Measurements from ENCODE around the gene RAPGEF2. TPM values are rescaled to one million over a fixed set of nuclear protein-coding genes. Genes with fewer than 3 reads are reported as not detected.

The RAPGEF2 gene
- total RNA-seq, 1 experiment from 2014 or later, result 17.6 TPM

DNA sequence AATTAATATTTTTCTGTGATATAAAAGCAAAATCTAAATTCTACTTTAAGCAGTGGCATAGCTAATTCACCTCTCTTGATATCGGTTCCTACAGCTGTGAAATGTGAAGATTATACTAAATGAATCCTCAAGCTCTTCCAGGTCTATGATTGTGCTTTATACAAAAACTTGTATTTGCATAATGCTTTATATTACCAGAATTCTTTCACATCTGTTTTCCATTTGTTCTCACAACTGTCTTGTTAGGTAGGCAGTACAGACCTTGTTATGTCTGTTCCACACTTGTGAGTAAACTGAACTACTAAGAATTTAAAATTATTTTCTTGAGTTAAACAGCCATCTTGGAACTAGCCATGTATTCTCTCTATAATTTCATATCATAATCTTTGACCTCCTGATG is 184.9 kb downstream of the RAPGEF2 start:
- ChIA-PET POLR2A (no interaction called here), CTCF (no interaction called here)
- no peaks in the 10 kb centered on the region for H3K4me1 ChIP-seq (ENCODE audit: control insufficient read depth, insufficient read depth, low read length)
- intact Hi-C loops (cut with micrococcal nuclease; ENCODE audit: unreplicated experiment), result no loop called here
- H3K27me3 ChIP-seq (ENCODE audit: control insufficient read depth, insufficient read depth, low read length), result no peaks in the 10 kb centered on the region
- no peaks in the 10 kb centered on the region for H3K9me3 ChIP-seq (ENCODE audit: control insufficient read depth, insufficient read depth, low read depth, low read length)
- DNase-seq (ENCODE audit: low read depth, low spot score) (no peak), ATAC-seq (no peak)
- H3K4me3 ChIP-seq (ENCODE audit: low read depth in 2 of 2, low read length in 2 of 2), result no peak overlapping the region
- H3K36me3 ChIP-seq (ENCODE audit: control insufficient read depth, insufficient read depth, low read length), result no peaks in the 10 kb centered on the region
- H3K27ac ChIP-seq (ENCODE audit: low read length), result no peak overlapping the region
- BruUV-seq (replicated peaks), result no TSS peak
- in situ Hi-C loops (cut with HindIII; ENCODE audit: low pct_unique_long_range_greater_than_20kb, low sequenced_read_pairs), result no loop called here
- no peak for TF ChIP-seq SIN3A (IDR thresholded peaks at IDR 0.05; ENCODE audit: borderline replicate concordance, insufficient read depth, low read depth, low read length)
- TF ChIP-seq CTCF (IDR thresholded peaks at IDR 0.05), result no peak
- TF ChIP-seq, protein P1, sequence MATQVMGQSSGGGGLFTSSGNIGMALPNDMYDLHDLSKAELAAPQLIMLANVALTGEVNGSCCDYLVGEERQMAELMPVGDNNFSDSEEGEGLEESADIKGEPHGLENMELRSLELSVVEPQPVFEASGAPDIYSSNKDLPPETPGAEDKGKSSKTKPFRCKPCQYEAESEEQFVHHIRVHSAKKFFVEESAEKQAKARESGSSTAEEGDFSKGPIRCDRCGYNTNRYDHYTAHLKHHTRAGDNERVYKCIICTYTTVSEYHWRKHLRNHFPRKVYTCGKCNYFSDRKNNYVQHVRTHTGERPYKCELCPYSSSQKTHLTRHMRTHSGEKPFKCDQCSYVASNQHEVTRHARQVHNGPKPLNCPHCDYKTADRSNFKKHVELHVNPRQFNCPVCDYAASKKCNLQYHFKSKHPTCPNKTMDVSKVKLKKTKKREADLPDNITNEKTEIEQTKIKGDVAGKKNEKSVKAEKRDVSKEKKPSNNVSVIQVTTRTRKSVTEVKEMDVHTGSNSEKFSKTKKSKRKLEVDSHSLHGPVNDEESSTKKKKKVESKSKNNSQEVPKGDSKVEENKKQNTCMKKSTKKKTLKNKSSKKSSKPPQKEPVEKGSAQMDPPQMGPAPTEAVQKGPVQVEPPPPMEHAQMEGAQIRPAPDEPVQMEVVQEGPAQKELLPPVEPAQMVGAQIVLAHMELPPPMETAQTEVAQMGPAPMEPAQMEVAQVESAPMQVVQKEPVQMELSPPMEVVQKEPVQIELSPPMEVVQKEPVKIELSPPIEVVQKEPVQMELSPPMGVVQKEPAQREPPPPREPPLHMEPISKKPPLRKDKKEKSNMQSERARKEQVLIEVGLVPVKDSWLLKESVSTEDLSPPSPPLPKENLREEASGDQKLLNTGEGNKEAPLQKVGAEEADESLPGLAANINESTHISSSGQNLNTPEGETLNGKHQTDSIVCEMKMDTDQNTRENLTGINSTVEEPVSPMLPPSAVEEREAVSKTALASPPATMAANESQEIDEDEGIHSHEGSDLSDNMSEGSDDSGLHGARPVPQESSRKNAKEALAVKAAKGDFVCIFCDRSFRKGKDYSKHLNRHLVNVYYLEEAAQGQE (IDR thresholded peaks at IDR 0.05; ENCODE audit: insufficient read depth in 1 of 2, low read depth in 2 of 2, low read length in 1 of 2), result no peak
- no peak for TF ChIP-seq POLR2AphosphoS5 (IDR thresholded peaks at IDR 0.05; ENCODE audit: low read depth, low read length)
- TF ChIP-seq TCF7L2 (IDR thresholded peaks at IDR 0.05; ENCODE audit: low read depth, low read length), result no peak

GRCh38 chr4:159289682-159290081 is 186.8 kb downstream of the RAPGEF2 start:
- CTCF ChIA-PET, result no interaction called here
- intact Hi-C loops (cut with micrococcal nuclease; ENCODE audit: unreplicated experiment), result no loop called here
- POLR2A ChIA-PET, result no interaction called here
- in situ Hi-C loops (cut with HindIII; ENCODE audit: low pct_unique_long_range_greater_than_20kb, low sequenced_read_pairs), result no loop called here
- no peak for ATAC-seq
- DNase-seq (ENCODE audit: low read depth, low spot score), result no peak
- TF ChIP-seq POLR2AphosphoS5 (IDR thresholded peaks at IDR 0.05; ENCODE audit: low read depth, low read length) (no peak), TCF7L2 (IDR thresholded peaks at IDR 0.05; ENCODE audit: low read depth, low read length) (no peak), CTCF (IDR thresholded peaks at IDR 0.05) (no peak), SIN3A (IDR thresholded peaks at IDR 0.05; ENCODE audit: borderline replicate concordance, insufficient read depth, low read depth, low read length) (no peak)
- TF ChIP-seq, protein P1 (IDR thresholded peaks at IDR 0.05; ENCODE audit: insufficient read depth in 1 of 2, low read depth in 2 of 2, low read length in 1 of 2), result no peak
- no peaks in the 10 kb centered on the region for H3K4me1 ChIP-seq (ENCODE audit: control insufficient read depth, insufficient read depth, low read length)
- H3K9me3 ChIP-seq (ENCODE audit: control insufficient read depth, insufficient read depth, low read depth, low read length), result no peaks in the 10 kb centered on the region
- no peak overlapping the region for H3K27ac ChIP-seq (ENCODE audit: low read length)
- H3K27me3 ChIP-seq (ENCODE audit: control insufficient read depth, insufficient read depth, low read length), result no peaks in the 10 kb centered on the region
- BruUV-seq (replicated peaks), result no TSS peak
- H3K36me3 ChIP-seq (ENCODE audit: control insufficient read depth, insufficient read depth, low read length), result no peaks in the 10 kb centered on the region
- no peak overlapping the region for H3K4me3 ChIP-seq (ENCODE audit: low read depth in 2 of 2, low read length in 2 of 2)

Measured in Panc1 (cell line).